Activated T-cell treated with anti-CD3 and anti-CD28 coated beads, Interleukin-2, amount 50 U/mL, for 24 hours (primary cell): Measurements from ENCODE around the gene ZBTB7A.

Experiments used
- DNase-seq: peaks from one replicate; pipeline ENCODE4 v3.0.0-alpha.2; 2020
- H3K27ac Mint-ChIP-seq: 2 replicates; pipeline ENCODE4 v1.8.0; 2020; ENCODE audit warnings: mild to moderate bottlenecking, mixed read lengths
- H3K27me3 Mint-ChIP-seq: 2 replicates; pipeline ENCODE4 v1.8.0; 2020; ENCODE audit warnings: mixed read lengths
- H3K36me3 Mint-ChIP-seq: 2 replicates; pipeline ENCODE4 v1.8.0; 2020; ENCODE audit warnings: low read depth, mixed read lengths
- H3K4me1 Mint-ChIP-seq: 2 replicates; pipeline ENCODE4 v1.8.0; 2020; ENCODE audit warnings: low read depth, mixed read lengths
- H3K4me3 Mint-ChIP-seq: 2 replicates; pipeline ENCODE4 v1.8.0; 2020; ENCODE audit warnings: mild to moderate bottlenecking, moderate library complexity, mixed read lengths
- H3K9me3 Mint-ChIP-seq: 2 replicates; pipeline ENCODE4 v1.8.0; 2020; ENCODE audit warnings: mixed read lengths

The ZBTB7A gene

DNA sequence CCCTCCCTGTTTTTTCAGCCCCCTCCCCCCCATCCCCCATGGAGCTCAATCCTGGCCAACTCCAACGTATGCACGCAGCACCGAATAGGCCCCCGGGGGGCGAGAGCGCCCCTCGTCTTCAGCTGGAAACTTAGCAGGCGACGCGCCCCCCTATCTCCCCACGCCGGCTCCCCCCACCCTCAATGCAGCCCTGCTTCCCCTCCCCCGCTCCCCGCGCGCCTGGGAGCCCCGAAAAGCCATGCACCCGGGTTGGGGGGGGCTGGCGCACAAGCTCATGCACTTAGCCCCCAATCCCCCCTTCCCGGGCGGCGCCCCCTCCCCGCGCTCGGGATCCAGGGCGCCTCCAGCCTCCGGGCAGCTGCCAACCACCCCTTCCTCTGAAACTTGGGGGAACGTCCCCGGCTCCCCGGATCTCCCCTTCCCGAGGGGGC, 508 bp downstream of the ZBTB7A start:
- no peaks in the 10 kb centered on the region for H3K9me3 Mint-ChIP-seq
- H3K27ac Mint-ChIP-seq, result no peak overlapping the region
- H3K4me1 Mint-ChIP-seq, result peaks cover 41% of the 10 kb centered on the region
- peak; percentile 75 for DNase-seq
- H3K36me3 Mint-ChIP-seq, result peaks cover 27% of the 10 kb centered on the region
- no peaks in the 10 kb centered on the region for H3K27me3 Mint-ChIP-seq
- peak overlapping the region; percentile 69 for H3K4me3 Mint-ChIP-seq

DNA sequence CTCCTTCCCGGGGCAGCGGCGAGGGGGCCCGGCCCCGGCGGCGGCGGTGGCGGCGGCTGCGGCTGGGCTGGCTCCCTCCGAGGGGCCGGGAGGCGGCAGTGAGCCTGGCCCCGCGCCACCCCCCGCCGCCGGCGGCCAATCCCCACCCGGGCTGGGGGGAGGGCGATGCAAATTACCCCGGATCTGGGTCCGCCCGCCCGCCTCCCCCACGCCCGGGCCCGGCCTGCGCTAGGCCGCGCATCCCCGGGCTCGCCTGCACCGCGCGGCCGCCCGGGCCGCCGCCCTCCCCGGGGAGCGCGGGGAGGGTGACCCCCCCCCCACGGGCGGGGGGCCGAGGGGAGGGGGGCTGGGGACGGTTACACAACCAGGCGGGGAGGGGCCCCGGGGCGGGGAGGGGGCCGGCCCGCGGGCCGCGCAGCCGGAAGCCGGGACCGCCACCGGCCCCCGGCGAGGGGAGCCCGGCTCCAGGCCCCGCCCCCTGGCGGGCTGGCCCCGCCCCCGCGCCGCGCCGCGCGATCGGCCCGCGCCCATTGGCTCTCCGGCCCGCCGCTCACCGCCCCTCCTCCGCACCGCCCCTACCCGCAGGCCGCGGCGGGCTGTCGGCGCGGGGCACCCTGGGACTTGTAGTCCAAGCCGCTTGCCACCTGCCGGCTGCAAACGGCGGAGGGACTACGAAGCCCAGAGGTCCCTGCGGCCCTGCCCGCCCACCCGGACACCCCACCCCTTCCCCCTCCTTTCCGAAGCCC, 1.1 kb downstream of the ZBTB7A start:
- peaks cover 46% of the 10 kb centered on the region for H3K4me1 Mint-ChIP-seq
- H3K36me3 Mint-ChIP-seq, result peaks cover 27% of the 10 kb centered on the region
- no peaks in the 10 kb centered on the region for H3K27me3 Mint-ChIP-seq
- no peak overlapping the region for H3K27ac Mint-ChIP-seq
- peak overlapping the region; percentile 69 for H3K4me3 Mint-ChIP-seq
- DNase-seq, result peak; percentile 97
- H3K9me3 Mint-ChIP-seq, result no peaks in the 10 kb centered on the region

DNA sequence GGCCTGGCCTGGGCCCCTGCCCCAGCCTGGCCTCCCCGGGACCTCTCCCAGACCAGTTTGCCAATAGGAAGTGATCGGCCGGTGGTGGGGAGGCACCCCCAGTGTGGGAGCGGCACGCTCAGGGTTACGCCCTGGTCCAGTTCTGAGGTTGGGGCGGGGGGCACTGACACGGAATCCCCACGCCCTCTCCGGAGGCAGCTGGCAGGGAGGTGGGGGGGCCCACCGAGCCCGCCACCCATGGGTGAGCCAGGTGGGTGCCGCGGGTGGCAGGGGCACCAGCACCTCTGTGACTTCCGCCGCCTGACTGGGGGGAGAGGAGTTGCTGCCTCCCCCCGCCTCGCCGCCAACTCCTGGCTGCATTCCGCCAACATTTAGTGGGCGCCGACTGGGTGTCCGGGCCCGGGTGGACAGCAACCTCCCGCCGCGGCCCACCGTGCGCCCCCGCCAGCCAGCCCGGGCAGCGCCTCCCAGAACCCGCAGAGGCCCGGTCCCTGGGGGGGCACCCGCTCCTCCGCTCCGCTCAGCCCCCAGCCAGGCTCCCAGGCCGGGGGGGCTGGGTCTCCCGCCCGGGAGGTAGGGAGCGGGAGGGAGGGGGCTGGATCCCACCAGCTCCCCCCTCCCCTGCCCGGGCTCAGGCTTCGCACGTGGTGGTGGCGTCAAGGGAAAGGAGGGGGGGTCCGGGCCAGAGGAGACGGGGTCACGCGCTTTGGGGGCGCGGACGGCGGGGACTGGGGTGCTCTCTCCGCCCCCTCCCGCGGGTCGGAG, 2.0 kb downstream of the ZBTB7A start:
- no peaks in the 10 kb centered on the region for H3K27me3 Mint-ChIP-seq
- DNase-seq, result peak; percentile 70
- H3K36me3 Mint-ChIP-seq, result peaks cover 30% of the 10 kb centered on the region
- H3K4me3 Mint-ChIP-seq, result peak overlapping the region; percentile 89
- H3K9me3 Mint-ChIP-seq, result no peaks in the 10 kb centered on the region
- H3K4me1 Mint-ChIP-seq, result peaks cover 50% of the 10 kb centered on the region
- peak overlapping the region; percentile 93 for H3K27ac Mint-ChIP-seq

DNA sequence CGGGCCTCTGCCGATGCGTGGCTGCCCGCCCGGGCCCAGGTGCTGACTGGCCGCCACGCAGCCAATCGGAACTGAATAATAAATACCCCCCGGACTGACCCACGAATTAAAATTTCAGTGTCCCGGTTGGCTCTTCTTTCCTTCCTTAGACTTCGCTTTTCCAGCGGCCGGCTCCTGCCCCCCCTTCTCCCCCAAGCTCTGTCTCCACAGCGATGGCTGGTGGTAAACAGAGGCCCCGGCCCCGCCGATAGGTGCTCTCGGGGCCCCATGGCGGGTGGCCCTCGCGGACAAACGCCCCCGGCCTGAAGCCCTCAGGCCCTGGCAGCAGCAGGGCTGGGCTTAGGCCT, 2.6 kb downstream of the ZBTB7A start:
- Mint-ChIP-seq H3K27me3 (no peaks in the 10 kb centered on the region), H3K4me1 (peaks cover 48% of the 10 kb centered on the region), H3K36me3 (peaks cover 30% of the 10 kb centered on the region), H3K27ac (peak overlapping the region; percentile 93), H3K4me3 (peak overlapping the region; percentile 89), H3K9me3 (no peaks in the 10 kb centered on the region)
- DNase-seq, result no peak

DNA sequence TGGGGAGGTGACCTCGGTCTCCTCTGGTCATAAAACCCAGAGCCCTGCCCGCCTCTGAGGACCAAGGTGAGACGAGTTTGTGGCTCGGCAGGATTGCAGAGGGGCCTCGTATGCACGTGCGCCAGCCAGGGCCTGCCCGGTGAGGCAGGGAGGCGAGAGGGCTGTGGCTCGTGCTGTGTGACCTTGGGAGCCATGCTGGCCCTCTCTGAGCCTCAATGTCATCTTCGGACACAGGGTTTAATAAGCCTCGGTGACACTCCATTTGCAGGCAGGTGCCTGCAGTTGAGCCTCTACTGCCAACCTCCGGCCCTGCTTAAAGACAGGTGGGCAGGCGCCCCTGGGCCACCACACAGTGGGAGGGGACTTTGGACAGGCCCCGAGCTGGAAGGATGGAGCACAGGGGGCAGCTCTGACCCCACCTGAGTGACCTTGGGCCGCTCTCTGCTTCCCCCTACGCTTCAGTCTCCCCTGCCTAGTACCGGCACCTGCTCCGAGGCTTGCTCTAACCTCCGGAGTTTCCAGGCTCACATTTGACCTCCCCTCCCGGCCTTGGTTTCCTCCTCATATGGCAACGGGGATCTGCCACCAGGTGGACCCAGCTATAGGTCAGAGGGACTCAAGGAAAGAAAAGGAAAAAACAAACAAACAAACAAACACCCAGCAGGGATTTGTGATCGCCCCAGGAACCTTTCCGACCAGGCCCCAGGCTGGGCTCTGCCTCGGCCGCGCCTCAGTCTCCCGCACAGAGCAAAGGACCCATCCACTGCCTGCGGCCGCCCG, 3.1 kb downstream of the ZBTB7A start:
- no peaks in the 10 kb centered on the region for H3K9me3 Mint-ChIP-seq
- H3K4me1 Mint-ChIP-seq, result peaks cover 47% of the 10 kb centered on the region
- peak overlapping the region; percentile 89 for H3K4me3 Mint-ChIP-seq
- H3K27me3 Mint-ChIP-seq, result no peaks in the 10 kb centered on the region
- H3K27ac Mint-ChIP-seq, result peak overlapping the region; percentile 93
- DNase-seq, result no peak
- H3K36me3 Mint-ChIP-seq, result peaks cover 30% of the 10 kb centered on the region

DNA sequence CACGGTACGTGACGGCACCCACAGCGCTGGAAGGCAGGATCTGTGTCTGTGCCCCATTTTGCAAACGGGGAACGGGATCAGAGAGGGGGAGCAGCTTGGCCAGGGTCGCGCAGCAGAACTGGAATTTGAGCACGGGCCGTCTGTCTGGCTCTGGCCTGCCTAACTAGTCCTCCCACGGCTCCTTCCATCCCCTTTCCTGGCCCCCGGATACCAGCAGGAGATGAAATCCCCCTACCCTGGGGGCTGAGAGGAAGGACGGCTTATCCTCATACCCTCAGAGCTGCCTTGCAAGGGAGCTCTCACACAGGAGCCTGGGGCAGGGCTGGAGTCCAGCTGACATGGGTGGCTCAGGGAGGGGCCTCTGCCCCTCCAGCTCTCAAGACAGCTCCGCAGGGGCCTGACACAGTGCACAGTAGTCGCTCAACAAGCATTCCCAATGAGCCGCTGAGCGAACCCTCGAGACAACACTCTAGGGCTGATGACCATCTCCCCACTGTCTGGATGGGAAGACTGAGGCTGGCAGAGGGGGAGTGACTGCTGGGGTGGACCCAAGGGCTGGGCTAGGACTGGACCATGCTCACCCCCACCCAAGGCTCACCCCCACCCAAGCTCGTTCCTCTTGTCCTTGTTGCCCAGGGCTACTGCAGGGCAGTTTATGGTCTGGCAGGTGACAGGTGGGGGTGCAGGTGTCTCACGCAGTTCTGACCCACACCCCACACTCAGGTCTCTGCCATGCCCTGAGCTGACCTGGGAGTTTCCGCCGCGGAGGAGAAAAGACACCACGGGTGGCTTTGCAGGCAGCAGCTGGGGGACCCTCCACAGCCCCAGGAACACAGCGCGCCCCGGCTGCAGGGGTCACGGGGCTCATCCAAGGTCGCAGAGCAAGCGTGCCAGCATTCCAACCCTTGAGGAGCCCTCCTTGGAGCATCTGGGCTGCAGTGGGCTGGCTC, 4.0 kb downstream of the ZBTB7A start:
- DNase-seq, result no peak
- peak overlapping the region; percentile 93 for H3K27ac Mint-ChIP-seq
- no peaks in the 10 kb centered on the region for H3K27me3 Mint-ChIP-seq
- H3K4me1 Mint-ChIP-seq, result peaks cover 47% of the 10 kb centered on the region
- no peaks in the 10 kb centered on the region for H3K9me3 Mint-ChIP-seq
- H3K4me3 Mint-ChIP-seq, result peak overlapping the region; percentile 89
- H3K36me3 Mint-ChIP-seq, result peaks cover 33% of the 10 kb centered on the region

DNA sequence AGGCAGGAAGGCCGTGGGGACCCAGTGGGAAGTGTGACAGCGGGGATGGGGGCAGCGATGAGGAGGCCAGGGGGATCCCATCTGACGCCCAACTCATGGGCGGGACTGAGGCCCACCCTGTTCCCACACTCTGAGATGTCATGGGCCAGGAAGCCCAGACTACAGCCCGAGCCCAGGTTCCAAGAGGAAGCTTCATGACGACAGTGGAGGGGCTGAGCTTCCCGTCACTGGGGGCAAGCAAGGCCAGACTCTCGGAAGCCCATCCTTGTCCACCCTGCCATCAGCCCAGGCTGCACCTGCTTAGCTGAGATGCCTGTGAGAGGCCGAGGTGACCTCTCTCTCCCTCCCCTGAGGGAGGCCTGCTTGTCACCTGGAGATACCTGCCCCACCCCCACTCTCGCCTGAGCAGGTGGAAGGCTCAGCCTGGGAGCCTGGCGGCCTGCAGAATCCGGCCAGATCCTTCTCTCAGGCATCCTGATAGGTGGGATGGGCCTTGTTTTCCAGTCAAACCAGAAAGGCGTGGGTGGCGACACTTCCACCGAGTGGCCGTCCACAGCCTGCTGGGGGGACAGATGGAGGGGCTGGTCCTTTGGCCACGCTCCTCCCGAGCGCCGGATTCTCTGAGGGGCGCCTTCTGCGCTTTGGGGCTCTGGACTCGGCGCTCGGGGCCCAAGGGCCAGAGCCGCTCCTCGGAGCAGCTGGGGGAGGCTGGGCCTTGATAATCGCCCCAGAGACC, 4.8 kb downstream of the ZBTB7A start:
- no peaks in the 10 kb centered on the region for H3K9me3 Mint-ChIP-seq
- DNase-seq, result no peak
- peak overlapping the region; percentile 93 for H3K27ac Mint-ChIP-seq
- H3K4me1 Mint-ChIP-seq, result peaks cover 52% of the 10 kb centered on the region
- peak overlapping the region; percentile 89 for H3K4me3 Mint-ChIP-seq
- H3K36me3 Mint-ChIP-seq, result peaks cover 40% of the 10 kb centered on the region
- no peaks in the 10 kb centered on the region for H3K27me3 Mint-ChIP-seq

DNA sequence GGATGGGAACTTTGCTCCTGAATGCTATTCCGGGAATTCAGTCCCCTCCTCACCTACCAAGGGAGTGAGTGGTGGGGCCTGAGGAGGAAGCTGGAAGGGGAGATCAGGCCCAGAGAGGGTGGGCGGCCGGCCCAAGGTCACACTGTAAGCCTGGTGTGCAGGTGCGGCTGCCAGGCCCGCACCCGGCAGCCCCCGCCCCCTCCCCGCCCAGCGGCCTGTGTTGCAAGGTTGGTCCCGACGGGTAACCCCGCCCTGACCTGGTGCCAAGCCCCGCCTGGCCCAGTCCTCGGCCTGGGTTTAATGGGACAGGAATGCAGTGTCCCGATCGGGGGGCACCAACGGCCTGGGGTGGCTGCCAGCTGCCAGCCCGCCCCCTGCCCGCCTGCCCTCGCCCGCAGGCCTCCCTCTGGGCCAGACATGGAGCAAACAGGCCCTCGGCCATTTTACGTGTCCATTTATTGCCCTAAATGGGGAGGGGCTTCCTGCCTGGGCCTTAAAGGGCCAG, 5.5 kb downstream of the ZBTB7A start:
- H3K27ac Mint-ChIP-seq, result peak overlapping the region; percentile 93
- no peaks in the 10 kb centered on the region for H3K27me3 Mint-ChIP-seq
- peaks cover 52% of the 10 kb centered on the region for H3K4me1 Mint-ChIP-seq
- peak overlapping the region; percentile 71 for H3K4me3 Mint-ChIP-seq
- no peaks in the 10 kb centered on the region for H3K9me3 Mint-ChIP-seq
- DNase-seq, result no peak
- peaks cover 44% of the 10 kb centered on the region for H3K36me3 Mint-ChIP-seq

DNA sequence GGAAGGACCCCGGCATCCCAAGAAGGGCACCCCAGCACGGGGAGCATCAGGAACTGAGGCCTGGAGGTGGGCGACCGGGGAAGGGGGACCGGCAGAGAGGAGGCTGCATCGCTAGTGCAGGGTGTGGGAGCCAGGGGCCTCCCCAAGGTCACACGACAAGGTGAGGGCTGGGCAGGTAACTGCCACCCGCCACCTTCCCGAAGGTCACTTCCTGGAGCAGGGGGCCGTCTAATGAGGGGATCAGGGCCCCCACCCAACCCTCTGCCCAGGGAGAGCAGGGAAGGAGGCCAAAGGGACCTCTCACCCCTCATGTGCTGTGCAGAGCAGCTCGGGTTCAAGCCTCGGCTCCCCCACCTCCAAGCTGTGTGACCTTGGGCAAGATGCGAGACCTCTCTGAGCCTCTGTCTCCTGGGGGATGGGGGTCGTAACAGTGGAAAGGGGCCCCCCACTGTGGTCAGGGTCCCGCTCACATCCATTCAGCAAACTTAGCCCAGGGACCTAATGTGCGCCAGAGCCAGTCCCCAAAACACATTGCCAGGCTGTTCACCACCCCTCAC, 6.0 kb downstream of the ZBTB7A start:
- Mint-ChIP-seq H3K27me3 (no peaks in the 10 kb centered on the region), H3K9me3 (no peaks in the 10 kb centered on the region), H3K4me1 (peaks cover 57% of the 10 kb centered on the region), H3K27ac (peak overlapping the region; percentile 93), H3K36me3 (peaks cover 50% of the 10 kb centered on the region), H3K4me3 (peak overlapping the region; percentile 71)
- no peak for DNase-seq

DNA sequence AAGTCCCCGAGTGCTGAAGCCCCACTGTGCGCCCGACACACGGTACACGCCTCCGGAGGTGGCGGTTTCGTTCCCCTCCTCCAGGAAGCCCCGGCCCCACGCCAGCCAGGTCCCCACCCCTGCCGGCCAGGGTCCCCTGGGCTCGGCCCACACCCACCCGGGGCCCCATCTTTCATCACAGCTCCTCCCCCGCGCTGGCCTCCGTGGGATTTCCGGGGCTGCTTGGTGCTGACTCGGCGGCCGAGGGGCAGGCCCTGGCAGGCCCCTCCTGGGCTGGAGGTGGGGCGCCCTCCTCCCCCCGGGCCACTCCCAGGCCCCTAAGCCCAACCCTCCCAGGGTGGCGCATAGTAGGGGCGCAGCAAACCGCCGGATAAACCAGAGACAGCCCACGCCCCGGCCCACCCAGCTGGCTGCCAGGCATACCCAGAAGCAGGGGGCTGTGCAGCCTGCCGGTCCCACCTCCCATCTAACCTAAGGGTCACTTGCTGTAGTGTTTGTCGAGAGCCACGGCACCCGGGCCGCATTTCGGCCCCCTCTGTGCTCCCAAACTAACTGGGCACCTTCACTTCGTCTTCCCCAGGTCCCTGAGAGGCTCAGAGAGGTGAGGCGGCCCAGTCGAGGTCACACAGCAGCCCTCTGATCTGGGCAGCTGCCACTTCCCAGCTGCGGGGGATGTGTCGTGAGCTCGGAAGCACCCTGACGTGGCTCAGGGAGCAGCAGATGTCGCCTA, 6.6 kb downstream of the ZBTB7A start:
- Mint-ChIP-seq H3K36me3 (peaks cover 56% of the 10 kb centered on the region), H3K27me3 (no peaks in the 10 kb centered on the region), H3K9me3 (no peaks in the 10 kb centered on the region), H3K4me3 (peak overlapping the region; percentile 71), H3K4me1 (peaks cover 58% of the 10 kb centered on the region), H3K27ac (peak overlapping the region; percentile 93)
- DNase-seq, result peak; percentile 76

DNA sequence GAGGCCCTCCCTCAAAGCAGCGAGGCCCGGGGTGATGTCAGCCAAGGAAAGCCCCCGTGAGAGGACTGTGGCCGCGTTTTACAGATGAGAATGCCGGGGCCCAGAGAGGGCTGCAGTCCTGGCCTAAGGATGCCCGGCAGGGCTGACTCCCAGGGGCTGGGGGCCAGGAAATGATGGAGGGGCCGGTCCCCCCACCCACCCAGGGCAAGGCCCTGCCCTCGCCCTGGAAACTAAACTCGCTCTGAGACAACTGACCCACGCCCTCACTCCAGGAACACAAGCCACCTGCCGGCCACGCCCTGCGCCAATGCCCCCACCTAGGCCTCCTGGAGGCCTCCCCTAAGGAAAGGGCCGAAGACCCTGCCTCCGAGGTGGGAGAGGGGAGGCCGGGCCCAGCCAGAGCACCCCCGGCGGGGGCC, 7.2 kb downstream of the ZBTB7A start:
- no peaks in the 10 kb centered on the region for H3K9me3 Mint-ChIP-seq
- H3K27me3 Mint-ChIP-seq, result no peaks in the 10 kb centered on the region
- no peak for DNase-seq
- H3K27ac Mint-ChIP-seq, result peak overlapping the region; percentile 93
- H3K36me3 Mint-ChIP-seq, result peaks cover 61% of the 10 kb centered on the region
- H3K4me3 Mint-ChIP-seq, result peak overlapping the region; percentile 44
- H3K4me1 Mint-ChIP-seq, result peaks cover 58% of the 10 kb centered on the region

DNA sequence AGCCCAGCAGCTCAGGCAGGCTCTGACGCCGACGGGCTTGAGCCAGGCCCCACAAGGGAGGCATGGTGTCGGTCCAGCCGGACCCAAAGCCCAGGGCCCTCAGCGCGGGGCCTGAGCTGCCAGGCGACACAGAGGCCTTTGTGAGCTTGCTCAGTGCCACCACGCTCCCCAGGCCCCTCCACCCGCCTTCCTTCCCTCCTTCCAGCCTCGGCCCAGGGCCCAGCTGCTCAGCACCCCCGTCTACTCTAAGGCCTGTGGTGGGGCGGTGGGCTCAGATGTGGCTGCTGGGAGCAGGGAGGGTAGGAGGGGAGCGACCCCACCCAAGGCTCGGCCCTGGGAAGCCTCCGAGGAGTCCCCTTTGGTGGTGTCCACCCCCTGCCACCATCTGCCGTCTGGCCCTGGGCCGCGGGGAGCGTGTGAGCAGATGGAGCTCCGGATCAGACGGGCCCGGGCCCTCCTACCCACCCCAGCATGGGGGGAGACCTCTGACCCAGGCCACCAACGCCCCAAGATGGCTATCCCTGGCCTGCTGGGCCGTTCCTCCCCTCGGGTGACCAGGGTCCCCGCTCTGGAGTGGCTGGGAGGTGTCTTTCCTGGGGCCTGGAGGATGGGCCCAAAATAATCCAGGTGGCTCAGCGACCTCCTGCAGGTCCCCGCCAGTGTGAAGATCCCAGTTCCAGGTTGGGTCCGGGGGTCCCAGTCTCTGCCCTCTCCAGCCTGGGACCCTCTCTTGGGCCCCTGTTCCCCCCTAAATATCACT, 7.8 kb downstream of the ZBTB7A start:
- Mint-ChIP-seq H3K27ac (peak overlapping the region; percentile 93), H3K4me1 (peaks cover 58% of the 10 kb centered on the region), H3K27me3 (no peaks in the 10 kb centered on the region), H3K36me3 (peaks cover 60% of the 10 kb centered on the region), H3K4me3 (peak overlapping the region; percentile 44), H3K9me3 (no peaks in the 10 kb centered on the region)
- no peak for DNase-seq
